Fibroblast of upper back skin (primary cell): ENCODE data around the gene RNF181.
"Not testable (repeated sequence)": the region's sequence is repeated elsewhere in the genome, so short reads cannot be mapped to it uniquely, and the experiment has no call there.

ENCODE experiments used
- DNase-seq: peaks from one replicate; pipeline ENCODE4 v3.0.0-alpha.2; 2013

The RNF181 gene

DNA sequence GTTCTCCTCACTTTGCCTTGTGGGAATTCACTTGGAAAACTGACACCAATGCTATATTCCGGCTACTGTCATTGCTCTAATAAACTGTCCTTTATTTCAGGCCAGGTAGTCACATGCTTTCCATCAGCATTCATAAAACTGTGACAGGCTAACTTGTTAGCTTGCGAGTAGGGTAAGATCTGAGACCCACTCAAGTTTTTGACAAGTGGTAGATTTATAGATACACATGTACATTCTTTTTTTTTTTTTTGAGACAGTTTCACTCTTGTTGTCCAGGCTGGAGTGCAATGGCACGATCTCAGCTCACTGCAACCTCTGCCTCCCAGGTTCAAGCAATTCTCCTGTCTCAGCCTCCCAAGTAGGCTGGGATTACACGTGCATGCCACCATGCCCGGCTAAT, 22.2 kb downstream of the RNF181 start:
- DNase-seq = not testable (repeated sequence)

GRCh38 chr2:85619617-85620016, 24.1 kb downstream of the RNF181 start:
- no peak for DNase-seq

DNA sequence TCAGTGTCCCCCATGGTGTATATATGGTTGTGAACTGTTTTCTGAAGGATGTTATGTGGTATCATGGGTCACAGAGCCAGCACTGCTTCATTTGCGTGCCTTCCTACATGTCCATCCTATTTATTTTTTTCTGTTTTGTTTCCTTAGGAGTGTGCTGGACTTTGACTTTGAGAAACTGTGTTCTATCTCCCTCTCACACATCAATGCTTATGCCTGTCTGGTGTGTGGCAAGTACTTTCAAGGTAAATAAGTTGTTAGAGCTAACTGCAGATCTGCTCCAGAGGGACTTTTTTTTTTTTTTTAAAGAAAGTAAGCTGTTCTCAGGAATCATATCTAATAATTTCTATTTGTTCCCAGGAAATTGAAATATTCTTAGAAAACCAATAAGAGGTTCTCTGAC, 25.8 kb downstream of the RNF181 start:
- DNase-seq = no peak

DNA sequence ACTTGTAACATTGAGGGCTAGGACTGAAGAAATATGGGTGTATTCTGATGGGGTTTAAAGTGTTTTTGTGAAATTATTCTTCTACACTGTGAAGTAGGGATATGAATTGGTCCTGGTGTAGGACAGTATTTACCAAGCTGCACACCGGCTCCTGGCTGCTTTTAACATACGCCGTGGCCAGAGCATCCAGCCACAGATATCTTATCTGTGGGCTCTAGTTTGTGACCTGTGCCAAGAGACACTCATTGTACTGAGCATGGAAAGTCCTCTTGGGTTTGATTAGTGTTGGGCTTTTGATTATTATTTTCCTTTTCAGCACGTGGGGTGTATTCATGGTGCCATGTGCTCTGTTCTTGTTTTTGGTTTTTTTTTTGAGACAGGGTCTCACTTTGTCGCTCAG, 28.4 kb downstream of the RNF181 start:
- DNase-seq = no peak

- DNase-seq = no peak
Observed at GRCh38 chr2:85628658-85629057, 33.1 kb downstream of the RNF181 start.

GRCh38 chr2:85631316-85631715, 35.8 kb downstream of the RNF181 start:
- DNase-seq = no peak

- DNase-seq = no peak
Observed at GRCh38 chr2:85635011-85635410, 39.5 kb downstream of the RNF181 start.

GRCh38 chr2:85635636-85636035, 40.1 kb downstream of the RNF181 start:
- no peak for DNase-seq

DNA sequence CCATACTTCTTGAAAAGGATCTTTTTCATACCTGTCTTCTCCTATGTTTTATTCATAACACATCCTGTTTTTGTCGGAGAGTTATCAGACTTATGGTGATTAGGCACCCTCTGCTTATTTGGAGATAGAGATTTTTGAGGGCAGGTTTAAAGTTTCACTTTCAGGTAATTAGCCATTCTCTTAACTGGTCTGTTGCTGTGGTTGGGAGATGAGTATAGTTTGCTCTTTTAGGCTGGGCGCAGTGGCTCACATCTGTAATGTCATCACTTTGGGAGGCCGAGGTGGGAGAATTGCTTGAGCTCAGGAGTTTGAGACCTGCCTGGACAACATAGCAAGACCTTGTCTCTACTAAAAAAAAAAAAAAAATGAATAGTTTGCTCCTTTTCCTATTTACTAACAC, 47.2 kb downstream of the RNF181 start:
- no peak for DNase-seq

GRCh38 chr2:85644909-85645308, 49.4 kb downstream of the RNF181 start:
- no peak for DNase-seq

GRCh38 chr2:85646166-85646565, 50.6 kb downstream of the RNF181 start:
- no peak for DNase-seq
